GM12874 (cell line): ENCODE measurements around the gene QRFP.

ENCODE experiments used
- CTCF ChIP-seq: IDR thresholded peaks from 2 replicates; pipeline ENCODE4 v1.5.1; 2011; ENCODE audit warnings: low read depth, mild to moderate bottlenecking, control low read depth, low read length, moderate library complexity; ENCODE audit not compliant: insufficient read depth

Gene QRFP

GRCh38 chr9:130891688-130892476 lies 4.7 kb downstream of the QRFP start:
- TF ChIP-seq CTCF = no peak

GRCh38 chr9:130890870-130891687 lies 5.5 kb downstream of the QRFP start:
- TF ChIP-seq CTCF = no peak

- no peak for TF ChIP-seq CTCF
Observed at GRCh38 chr9:130890124-130890523, 6.5 kb downstream of the QRFP start.

GRCh38 chr9:130888146-130888885 lies 8.3 kb downstream of the QRFP start:
- TF ChIP-seq CTCF = no peak

GRCh38 chr9:130887494-130888144 lies 9.0 kb downstream of the QRFP start:
- TF ChIP-seq CTCF = no peak

- TF ChIP-seq CTCF = no peak
Observed at GRCh38 chr9:130886981-130887380, 9.6 kb downstream of the QRFP start.
